HG02973 (cell line): Measurements from ENCODE around the gene IL17REL.
A peak's percentile ranks its signal among the peaks of the same experiment; 100 is the strongest.
"Not testable (repeated sequence)": the region's sequence is repeated elsewhere in the genome, so short reads cannot be mapped to it uniquely, and the experiment has no call there.

Source experiments
- ATAC-seq: cut with Tn5 transposase; IDR thresholded peaks from one replicate; pipeline ENCODE4 v1.9.1; 2021; ENCODE audit warnings: moderate library complexity; ENCODE audit not compliant: unreplicated experiment

Gene IL17REL

DNA sequence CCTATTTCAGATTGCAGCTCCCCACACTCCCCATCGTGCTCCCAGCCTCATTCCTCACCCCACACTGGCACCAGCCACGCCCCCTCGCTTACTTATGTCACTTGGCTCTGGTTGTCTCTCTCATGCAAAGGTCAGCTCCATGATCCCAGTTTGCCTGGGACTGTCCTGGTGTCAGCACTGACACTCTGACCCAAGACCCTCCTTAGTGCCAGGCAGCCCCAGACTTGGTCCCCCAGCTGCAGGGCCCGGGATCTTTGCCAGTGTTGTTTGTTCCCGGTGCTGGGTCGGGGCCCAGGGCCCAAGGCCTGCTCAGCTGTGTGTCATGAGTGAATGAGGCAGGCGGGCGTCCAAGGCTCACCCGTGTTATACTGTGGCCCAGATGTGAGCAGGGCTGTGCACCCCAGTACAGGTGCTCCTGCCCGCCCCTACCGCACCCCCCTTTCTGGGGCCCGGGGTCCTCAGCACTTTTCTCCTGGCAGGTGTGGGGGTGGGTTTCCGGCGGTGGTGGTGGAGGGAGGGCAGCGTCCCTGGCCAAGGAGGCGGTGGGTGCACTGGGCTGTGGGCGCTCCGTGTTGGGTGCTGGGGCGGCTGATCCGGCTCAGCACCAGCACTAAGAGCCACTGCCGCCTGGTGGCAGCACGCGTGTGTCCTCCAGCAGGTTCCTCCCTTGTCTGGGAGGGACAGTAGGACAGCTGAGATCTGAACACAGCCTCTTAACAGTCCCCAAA lies 19.5 kb downstream of the IL17REL start:
- ATAC-seq, result no peak

GRCh38 chr22:49991907-49992533 lies 20.5 kb downstream of the IL17REL start:
- ATAC-seq, result no peak

DNA sequence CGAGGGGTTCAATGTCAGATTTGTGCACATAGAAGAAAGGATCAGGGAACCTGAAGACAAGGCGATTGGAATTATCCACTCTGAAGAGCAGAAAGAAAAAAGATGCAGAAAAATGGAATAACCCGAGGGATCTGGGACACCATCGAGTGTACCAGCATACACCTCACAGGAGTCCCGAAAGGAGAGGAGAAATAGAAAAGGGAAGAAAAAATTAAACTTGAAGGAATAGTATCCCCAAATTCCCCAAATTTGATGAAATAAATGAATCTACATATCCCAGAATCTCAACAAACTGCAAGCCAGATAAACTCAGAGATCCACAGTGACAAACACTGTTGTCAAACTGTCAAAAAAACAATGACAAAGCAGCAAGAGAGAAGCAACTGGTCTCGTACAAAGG lies 21.4 kb downstream of the IL17REL start:
- no peak for ATAC-seq

- ATAC-seq, result not testable (repeated sequence)
These were observed 22.7 kb downstream of the IL17REL start for GRCh38 chr22:49989826-49990225.

- ATAC-seq, result no peak
These were observed 26.2 kb downstream of the IL17REL start for GRCh38 chr22:49986325-49986724.

- no peak for ATAC-seq
These were observed 29.2 kb downstream of the IL17REL start for GRCh38 chr22:49983148-49984042.

DNA sequence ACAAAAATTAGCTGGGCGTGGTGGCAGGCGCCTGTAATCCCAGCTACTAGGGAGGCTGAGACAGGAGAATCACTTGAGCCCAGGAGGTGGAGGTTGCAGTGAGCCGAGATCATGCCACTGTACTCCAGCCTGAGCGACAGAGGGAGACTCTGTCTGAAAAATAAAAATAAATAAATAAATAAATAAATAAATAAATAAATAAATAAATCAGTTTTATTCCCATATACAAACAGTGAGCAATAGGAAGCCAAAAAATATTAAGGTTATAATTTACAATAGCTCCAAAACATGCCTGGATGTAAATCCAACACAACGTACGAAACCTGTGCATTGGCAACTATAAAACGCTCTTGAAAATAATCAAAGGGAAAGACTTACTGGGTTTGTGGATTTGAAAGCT lies 30.8 kb downstream of the IL17REL start:
- ATAC-seq, result not testable (repeated sequence)

- no peak for ATAC-seq
These were observed 32.8 kb downstream of the IL17REL start for GRCh38 chr22:49979587-49980264.

GRCh38 chr22:49977578-49977977 lies 35.0 kb downstream of the IL17REL start:
- ATAC-seq, result no peak

DNA sequence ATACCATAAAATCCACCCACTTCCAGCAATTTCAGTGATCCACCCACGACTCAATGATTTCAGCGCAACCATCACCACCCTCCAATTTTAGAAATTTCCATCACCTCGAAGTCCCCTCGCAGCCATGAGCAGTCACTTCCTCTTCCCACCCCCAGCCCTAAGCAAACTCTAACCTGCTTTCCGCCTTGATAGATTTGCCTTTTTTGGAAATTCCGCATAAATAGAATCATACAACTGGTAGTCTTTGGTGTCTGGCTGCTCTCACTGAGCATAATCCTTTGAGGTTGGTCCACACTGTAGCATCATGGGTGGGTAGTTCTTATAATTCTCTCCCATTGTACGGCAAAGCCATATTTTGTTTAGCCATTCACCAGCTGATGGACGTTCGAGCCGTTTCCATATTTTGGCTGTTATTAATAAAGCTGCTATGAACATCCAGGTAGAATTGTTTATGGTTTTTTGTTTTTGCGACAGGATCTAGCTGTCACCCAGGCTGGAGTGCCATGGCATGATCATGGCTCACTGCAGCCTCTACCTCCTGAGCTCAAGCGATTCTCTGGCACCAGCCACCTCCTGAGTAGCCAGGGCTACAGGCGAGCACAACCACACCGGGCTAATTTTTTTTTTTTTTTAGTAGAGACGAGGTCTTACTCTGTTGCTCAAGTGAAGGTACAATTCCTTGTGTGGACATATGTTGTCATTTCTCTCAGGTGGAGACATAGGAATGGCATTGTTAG lies 36.0 kb downstream of the IL17REL start:
- no peak for ATAC-seq

DNA sequence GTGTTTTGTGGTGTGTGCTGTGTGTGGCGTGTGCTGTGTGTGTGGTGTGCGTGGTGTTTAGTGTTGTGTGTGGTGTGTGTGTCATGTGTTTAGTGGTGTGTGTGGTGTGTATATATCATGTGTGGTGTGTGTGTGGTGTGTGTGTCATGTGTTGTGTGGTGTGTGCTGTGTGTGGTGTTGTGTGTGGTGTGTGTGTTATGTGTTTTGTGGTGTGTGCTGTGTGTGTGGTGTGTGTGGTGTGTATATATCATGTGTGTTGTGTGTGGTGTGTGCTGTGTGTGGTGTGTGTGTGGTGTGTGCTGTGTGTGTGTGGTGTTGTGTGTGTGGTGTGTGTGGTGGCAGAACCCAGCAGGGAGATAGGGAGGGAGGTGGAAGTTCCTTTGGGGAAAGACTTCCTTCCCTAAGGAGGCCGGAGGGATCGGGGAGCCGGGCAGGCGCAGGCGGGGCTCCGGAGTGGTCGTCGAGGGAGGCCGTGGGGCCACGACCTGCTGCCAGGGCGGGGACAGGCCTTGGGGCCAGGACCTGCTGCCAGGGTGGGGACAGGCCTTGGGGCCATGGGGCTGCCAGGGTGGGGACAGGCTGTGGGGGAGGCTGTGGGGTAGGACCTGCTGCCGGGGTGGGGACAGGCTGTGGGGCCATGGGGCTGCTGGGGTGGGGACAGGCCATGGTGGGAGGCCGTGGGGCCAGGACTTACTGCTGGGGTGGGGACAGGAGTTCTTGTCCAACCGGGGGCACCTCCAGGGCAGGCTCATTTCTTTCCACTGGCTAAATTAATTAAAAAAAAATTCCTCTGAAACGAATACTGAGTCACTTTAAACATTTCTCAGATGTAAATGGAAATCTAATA lies 36.8 kb downstream of the IL17REL start:
- ATAC-seq, result no peak

DNA sequence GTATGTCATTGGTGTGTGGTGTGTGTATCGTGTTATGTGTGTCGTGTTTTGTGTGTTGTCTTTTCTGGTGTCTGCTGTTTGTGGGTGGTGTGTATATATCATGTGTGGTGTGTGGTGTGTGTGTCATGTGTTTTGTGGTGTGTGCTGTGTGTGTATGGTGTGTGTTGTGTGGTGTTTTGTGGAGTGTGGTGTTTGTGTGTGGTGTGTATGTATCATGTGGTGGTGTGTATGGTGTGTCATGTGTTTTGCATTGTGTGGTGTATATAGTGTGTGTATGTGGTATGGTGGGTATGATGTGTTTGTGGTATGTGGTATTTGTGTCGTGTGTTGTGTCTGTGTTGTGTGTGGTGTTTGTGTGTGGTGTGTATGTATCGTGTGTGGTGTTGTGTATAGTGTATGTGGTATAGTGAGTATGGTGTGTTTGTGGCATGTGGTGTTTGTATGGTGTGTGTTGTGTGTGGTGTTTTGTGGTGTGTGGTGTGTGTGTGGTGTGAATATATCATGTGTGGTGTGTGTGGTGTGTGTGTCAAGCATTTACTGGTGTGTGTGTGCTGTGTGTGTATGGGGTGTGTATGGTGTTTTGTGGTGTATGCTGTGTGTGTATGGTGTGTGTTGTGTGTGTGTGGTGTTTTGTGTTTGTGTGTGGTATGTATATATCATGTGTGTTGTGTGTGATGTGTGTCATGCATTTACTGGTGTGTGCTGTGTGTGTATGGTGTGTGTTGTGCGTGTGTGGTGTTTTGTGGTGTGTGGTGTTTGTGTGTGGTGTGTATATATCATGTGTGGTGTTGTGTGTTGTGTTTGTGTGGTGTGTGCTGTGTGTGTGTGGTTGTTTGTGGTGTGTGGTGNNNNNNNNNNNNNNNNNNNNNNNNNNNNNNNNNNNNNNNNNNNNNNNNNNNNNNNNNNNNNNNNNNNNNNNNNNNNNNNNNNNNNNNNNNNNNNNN lies 39.3 kb downstream of the IL17REL start:
- no peak for ATAC-seq

DNA sequence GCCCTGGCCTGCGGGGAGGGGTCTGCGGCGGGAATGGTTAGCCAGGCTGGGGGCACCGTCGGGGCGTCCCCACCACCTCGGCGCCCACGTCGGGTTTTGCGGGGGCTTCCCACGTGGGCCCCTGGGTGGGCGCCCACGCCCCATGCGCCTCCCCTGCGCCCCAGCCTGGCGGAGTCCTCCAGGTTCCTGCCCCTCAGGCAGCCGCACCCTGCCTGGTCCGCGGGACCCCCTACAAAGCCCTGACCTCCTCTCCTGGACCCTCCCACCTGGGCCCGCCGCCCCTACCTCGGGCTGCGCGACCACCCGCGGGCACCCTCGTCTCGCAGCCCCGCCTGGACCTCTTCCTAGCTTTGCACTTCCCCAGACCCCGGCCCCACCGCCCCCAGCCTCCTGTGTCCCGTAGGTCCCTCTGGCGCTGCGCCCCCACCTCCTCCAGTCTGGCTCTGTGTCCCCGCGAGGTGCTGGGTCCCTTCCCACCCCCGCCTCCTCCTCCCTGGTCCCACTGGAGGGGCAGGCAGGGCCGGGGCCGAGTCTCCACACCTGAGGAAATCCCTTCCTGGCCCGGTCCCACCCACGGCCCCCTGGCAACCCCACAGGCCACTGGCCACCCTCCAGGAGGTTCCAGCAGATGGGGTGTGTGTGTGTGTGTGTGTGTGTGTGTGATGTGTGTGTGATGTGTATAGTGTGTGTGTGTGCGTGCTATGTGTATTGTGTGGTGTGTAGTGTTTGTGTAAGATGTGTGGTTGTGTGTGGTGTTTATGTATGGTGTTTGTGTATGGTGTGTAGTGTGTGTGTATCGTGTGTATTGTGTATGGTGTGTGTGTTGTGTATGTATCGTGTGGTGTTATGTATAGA lies 40.2 kb downstream of the IL17REL start:
- no peak for ATAC-seq

GRCh38 chr22:49971232-49972162 lies 41.1 kb downstream of the IL17REL start:
- peak; percentile 14 for ATAC-seq

- peak; percentile 46 for ATAC-seq
These were observed 41.9 kb downstream of the IL17REL start for GRCh38 chr22:49970528-49971231.
